Stimulated activated naive CD8-positive, alpha-beta T cell treated with anti-CD3 and anti-CD28 coated beads, Interleukin-15, Interleukin-2, amounts not matched to agents 100 ng/mL and 50 ng/mL, for 24 hours (primary cell): Measurements from ENCODE around the gene NEK8.
"Not testable (repeated sequence)": the region's sequence is repeated elsewhere in the genome, so short reads cannot be mapped to it uniquely, and the experiment has no call there.

Source experiments
- H3K27ac Mint-ChIP-seq: one replicate; pipeline ENCODE4 v1.8.0; 2021; ENCODE audit warnings: mild to moderate bottlenecking, mixed read lengths
- H3K27me3 Mint-ChIP-seq: one replicate; pipeline ENCODE4 v1.8.0; 2021; ENCODE audit warnings: mixed read lengths
- H3K36me3 Mint-ChIP-seq: one replicate; pipeline ENCODE4 v1.8.0; 2021; ENCODE audit warnings: low read depth, mixed read lengths
- H3K4me1 Mint-ChIP-seq: one replicate; pipeline ENCODE4 v1.8.0; 2021; ENCODE audit warnings: low read depth, mixed read lengths
- H3K4me3 Mint-ChIP-seq: one replicate; pipeline ENCODE4 v1.8.0; 2021; ENCODE audit warnings: mild to moderate bottlenecking, mixed read lengths
- H3K9me3 Mint-ChIP-seq: one replicate; pipeline ENCODE4 v1.8.0; 2021; ENCODE audit warnings: mixed read lengths

The NEK8 gene

GRCh38 chr17:28755486-28755885 is 26.9 kb downstream of the NEK8 start:
- peaks cover 3% of the 10 kb centered on the region for H3K4me1 Mint-ChIP-seq
- peaks cover 27% of the 10 kb centered on the region for H3K36me3 Mint-ChIP-seq
- H3K27ac Mint-ChIP-seq: no peak overlapping the region
- H3K27me3 Mint-ChIP-seq: no peaks in the 10 kb centered on the region
- no peaks in the 10 kb centered on the region for H3K9me3 Mint-ChIP-seq
- no peak overlapping the region for H3K4me3 Mint-ChIP-seq

DNA sequence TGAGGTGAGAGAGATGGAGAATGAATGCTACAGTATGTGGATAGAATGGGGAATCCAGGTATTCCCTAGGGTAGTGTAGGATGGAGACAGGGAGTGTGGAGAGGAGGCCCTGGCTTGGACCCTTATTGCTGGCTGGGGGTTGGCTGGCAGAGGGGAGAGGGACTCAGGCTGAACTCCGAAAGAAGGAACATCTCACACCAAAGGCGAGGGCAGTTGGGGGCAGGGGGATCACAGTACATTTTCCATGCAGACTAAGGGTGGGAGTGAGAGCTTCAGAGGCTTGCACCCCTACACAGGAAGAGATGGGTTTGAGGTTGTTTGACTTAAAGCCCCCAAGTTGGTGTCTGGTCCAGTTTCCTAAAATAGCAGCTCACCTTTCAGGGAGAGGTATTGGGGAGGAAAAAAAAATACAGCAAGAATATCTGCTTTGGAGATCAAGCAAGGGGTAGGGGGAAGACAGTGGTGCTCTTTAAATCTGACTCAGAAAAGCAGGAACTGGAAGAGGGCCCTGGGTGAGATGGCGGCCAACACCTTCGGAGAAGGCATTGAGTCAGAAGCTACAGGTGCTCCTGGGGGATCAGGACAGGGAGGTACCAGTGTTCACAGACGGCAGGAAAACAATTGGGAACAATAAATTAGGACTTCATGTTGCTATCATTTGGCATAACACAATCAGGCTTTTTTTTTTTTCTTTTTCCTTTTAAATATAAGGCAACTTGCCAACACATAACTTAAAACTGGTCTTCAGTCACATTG is 27.6 kb downstream of the NEK8 start:
- no peaks in the 10 kb centered on the region for H3K4me1 Mint-ChIP-seq
- H3K27me3 Mint-ChIP-seq: no peaks in the 10 kb centered on the region
- H3K27ac Mint-ChIP-seq: no peak overlapping the region
- no peaks in the 10 kb centered on the region for H3K9me3 Mint-ChIP-seq
- peaks cover 27% of the 10 kb centered on the region for H3K36me3 Mint-ChIP-seq
- no peak overlapping the region for H3K4me3 Mint-ChIP-seq

- peaks cover 32% of the 10 kb centered on the region for H3K36me3 Mint-ChIP-seq
- no peaks in the 10 kb centered on the region for H3K9me3 Mint-ChIP-seq
- H3K27me3 Mint-ChIP-seq: no peaks in the 10 kb centered on the region
- H3K27ac Mint-ChIP-seq: no peak overlapping the region
- no peak overlapping the region for H3K4me3 Mint-ChIP-seq
- peaks cover 12% of the 10 kb centered on the region for H3K4me1 Mint-ChIP-seq
Measured at GRCh38 chr17:28758411-28759121, 30.0 kb downstream of the NEK8 start.

GRCh38 chr17:28759256-28759865 is 30.8 kb downstream of the NEK8 start:
- H3K4me3 Mint-ChIP-seq: no peak overlapping the region
- no peaks in the 10 kb centered on the region for H3K9me3 Mint-ChIP-seq
- H3K27ac Mint-ChIP-seq: no peak overlapping the region
- peaks cover 16% of the 10 kb centered on the region for H3K4me1 Mint-ChIP-seq
- no peaks in the 10 kb centered on the region for H3K27me3 Mint-ChIP-seq
- H3K36me3 Mint-ChIP-seq: peaks cover 35% of the 10 kb centered on the region

- Mint-ChIP-seq H3K27ac (no peak overlapping the region), H3K4me3 (no peak overlapping the region), H3K9me3 (no peaks in the 10 kb centered on the region), H3K36me3 (peaks cover 37% of the 10 kb centered on the region), H3K27me3 (no peaks in the 10 kb centered on the region), H3K4me1 (peaks cover 16% of the 10 kb centered on the region)
Measured at GRCh38 chr17:28760601-28761562, 32.3 kb downstream of the NEK8 start.

GRCh38 chr17:28763137-28763799 is 34.7 kb downstream of the NEK8 start:
- Mint-ChIP-seq H3K4me3 (no peak overlapping the region), H3K36me3 (peaks cover 41% of the 10 kb centered on the region)

DNA sequence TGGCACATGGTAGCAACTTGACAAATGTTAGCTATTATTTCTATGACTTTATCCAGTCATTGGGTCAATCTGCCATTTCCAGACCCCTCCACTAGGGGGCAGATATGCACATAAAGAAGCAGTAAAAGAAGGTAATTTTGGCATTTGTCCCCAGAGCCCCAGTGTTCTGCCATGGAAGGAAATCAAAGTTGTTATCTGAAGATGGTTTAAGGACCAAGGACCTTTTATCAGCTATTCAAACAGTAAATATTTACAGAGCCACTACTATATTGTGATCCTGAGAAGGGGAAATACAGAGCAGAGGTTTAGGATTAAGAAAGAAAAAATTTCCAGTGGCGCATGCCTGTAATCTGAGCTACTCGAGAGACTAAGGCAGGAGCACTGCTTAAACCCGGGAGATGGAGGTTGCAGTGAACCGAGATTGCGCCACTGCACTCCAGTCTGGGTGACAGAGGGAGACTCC is 35.2 kb downstream of the NEK8 start:
- H3K4me3 Mint-ChIP-seq: no peak overlapping the region
- no peaks in the 10 kb centered on the region for H3K27me3 Mint-ChIP-seq
- H3K36me3 Mint-ChIP-seq: peaks cover 38% of the 10 kb centered on the region
- no peaks in the 10 kb centered on the region for H3K9me3 Mint-ChIP-seq
- H3K4me1 Mint-ChIP-seq: peaks cover 16% of the 10 kb centered on the region
- H3K27ac Mint-ChIP-seq: no peak overlapping the region

More at GRCh38 chr17:28763137-28763799, 34.7 kb downstream of the NEK8 start:
- Mint-ChIP-seq H3K27me3 (no peaks in the 10 kb centered on the region), H3K4me1 (peaks cover 16% of the 10 kb centered on the region), H3K9me3 (no peaks in the 10 kb centered on the region), H3K27ac (peak overlapping the region; percentile 41)

DNA sequence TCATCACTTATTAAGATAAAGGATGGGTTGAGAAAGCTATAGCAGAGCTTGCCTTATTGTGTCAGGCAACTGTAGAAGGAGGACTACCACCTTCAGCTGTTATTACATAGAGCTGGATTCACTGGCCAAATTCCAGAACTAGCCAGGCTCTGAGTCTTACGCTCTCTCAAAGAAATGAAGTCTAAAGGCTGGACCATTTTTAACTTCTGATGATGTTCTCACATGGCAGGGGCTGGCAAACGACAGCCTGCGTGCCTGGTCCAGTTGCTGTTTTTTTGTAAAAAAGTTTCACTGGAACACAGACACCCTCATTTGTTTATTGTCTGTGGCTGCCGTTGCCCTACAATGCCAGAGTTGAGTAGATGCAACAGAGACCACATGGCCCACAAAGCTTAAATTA is 36.5 kb downstream of the NEK8 start:
- H3K27ac Mint-ChIP-seq: no peak overlapping the region

GRCh38 chr17:28773736-28774135 is 45.1 kb downstream of the NEK8 start:
- H3K36me3 Mint-ChIP-seq: peaks cover 11% of the 10 kb centered on the region
- peaks cover 29% of the 10 kb centered on the region for H3K4me1 Mint-ChIP-seq
- H3K4me3 Mint-ChIP-seq: no peak overlapping the region
- H3K27me3 Mint-ChIP-seq: no peaks in the 10 kb centered on the region
- H3K9me3 Mint-ChIP-seq: no peaks in the 10 kb centered on the region
- H3K27ac Mint-ChIP-seq: peak overlapping the region; percentile 11

More for the DNA sequence above, 36.5 kb downstream of the NEK8 start:
- no peaks in the 10 kb centered on the region for H3K27me3 Mint-ChIP-seq
- H3K9me3 Mint-ChIP-seq: no peaks in the 10 kb centered on the region
- H3K36me3 Mint-ChIP-seq: peaks cover 31% of the 10 kb centered on the region
- H3K4me1 Mint-ChIP-seq: peaks cover 16% of the 10 kb centered on the region
- H3K4me3 Mint-ChIP-seq: no peak overlapping the region

DNA sequence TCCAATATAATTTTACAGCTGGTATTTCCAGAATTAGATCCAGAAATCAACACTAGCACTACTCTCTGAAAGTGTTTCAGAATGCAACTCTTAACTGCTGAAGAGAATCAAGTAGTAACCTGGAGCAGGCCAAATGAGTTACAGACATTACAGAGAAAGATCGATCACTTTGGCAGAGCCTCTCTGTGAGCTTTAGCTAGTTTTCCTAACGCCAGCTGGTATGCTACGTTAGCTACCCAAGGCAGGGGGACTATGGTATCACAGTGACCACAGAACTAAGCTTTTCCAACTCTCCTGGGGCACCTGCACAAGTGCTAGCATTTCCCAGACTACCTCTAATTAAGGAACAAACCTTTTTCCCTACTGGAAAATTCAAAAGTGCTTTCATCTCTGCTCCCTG is 45.6 kb downstream of the NEK8 start:
- H3K27ac Mint-ChIP-seq: peak overlapping the region; percentile 11
- peaks cover 33% of the 10 kb centered on the region for H3K4me1 Mint-ChIP-seq
- H3K27me3 Mint-ChIP-seq: no peaks in the 10 kb centered on the region
- no peaks in the 10 kb centered on the region for H3K9me3 Mint-ChIP-seq
- peaks cover 15% of the 10 kb centered on the region for H3K36me3 Mint-ChIP-seq
- H3K4me3 Mint-ChIP-seq: no peak overlapping the region

DNA sequence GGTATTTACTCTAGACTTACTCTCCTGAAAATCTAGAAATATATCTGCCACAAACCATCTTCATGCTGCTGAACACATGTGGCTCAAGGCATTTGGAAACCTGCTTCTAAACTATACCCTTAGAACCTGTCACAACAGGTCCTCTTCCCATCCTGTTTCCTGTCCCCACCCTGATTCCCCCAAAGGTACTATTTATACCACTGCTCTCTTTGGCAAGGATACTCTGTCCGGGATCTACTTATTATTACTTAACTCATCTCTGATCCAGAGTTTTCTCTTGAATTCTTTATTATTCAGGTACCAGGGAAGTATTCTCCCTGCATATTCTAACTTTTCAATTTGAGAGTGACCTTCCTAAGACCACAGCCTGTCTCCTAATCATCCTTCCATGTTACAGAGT is 48.6 kb downstream of the NEK8 start:
- H3K9me3 Mint-ChIP-seq: no peaks in the 10 kb centered on the region
- no peak overlapping the region for H3K4me3 Mint-ChIP-seq
- H3K27ac Mint-ChIP-seq: peak overlapping the region; percentile 1
- peaks cover 32% of the 10 kb centered on the region for H3K4me1 Mint-ChIP-seq
- H3K27me3 Mint-ChIP-seq: no peaks in the 10 kb centered on the region
- H3K36me3 Mint-ChIP-seq: peaks cover 27% of the 10 kb centered on the region

DNA sequence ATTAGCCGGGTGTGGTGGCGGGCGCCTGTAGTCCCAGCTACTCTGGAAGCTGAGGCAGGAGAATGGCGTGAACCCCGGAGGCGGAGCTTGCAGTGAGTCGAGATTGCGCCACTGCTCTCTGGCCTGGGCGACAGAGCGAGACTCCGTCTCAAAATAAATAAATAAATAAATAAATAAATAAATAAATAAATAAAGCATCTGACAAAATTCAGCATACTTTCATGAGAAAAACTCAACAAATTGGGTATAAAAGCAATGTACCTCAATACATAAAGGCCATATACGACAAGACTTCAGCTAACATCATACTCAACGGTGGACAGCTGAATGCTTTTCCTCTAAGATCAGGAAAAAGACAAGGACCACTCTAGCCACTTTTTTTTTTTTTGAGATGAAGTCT is 51.0 kb downstream of the NEK8 start:
- Mint-ChIP-seq H3K36me3 (peaks cover 17% of the 10 kb centered on the region), H3K4me1 (peaks cover 32% of the 10 kb centered on the region)
- H3K27me3 Mint-ChIP-seq, H3K4me3 Mint-ChIP-seq, H3K9me3 Mint-ChIP-seq, H3K27ac Mint-ChIP-seq: not testable (repeated sequence)

DNA sequence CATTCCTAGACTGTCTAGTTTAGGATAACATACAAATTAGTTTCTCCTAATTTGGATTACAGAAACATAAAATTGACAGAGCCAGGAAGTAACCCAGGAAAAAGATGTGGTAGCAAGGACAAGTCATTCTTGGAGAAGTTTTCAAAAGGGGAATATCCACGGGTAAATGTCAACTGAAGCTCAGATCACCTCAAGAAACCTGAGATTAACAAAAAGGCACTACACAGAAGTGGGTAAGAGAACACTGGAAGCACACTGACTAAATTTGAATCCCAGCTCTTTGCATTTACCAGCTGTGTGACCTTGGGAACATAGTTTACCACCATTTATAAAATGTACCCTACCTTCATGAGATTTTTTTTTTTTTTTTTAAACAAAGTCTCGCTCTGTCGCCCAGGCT is 54.6 kb downstream of the NEK8 start:
- no peaks in the 10 kb centered on the region for H3K9me3 Mint-ChIP-seq
- peaks cover 17% of the 10 kb centered on the region for H3K36me3 Mint-ChIP-seq
- H3K27ac Mint-ChIP-seq: peak overlapping the region; percentile 48
- no peaks in the 10 kb centered on the region for H3K27me3 Mint-ChIP-seq
- peaks cover 18% of the 10 kb centered on the region for H3K4me1 Mint-ChIP-seq
- H3K4me3 Mint-ChIP-seq: no peak overlapping the region

DNA sequence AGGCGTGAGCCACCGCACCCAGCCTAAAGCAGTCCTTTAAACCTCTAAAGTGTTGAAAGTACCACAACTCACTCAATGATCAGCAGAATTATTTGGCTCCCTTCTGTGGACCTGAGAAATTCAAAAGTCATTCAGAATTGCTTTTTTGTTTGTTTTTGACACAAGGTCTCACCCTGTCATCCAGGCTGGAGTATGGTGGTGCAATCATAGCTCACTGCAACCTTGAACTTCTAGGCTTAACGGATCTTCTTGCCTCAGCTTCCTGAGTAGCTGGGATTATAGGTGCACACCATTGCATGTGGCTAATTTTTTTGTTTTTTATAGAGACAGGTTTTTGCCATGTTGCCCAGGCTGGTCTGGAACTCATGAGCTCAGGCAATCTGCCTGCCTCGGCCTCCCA is 59.5 kb downstream of the NEK8 start:
- H3K9me3 Mint-ChIP-seq: no peaks in the 10 kb centered on the region
- H3K4me3 Mint-ChIP-seq: no peak overlapping the region
- H3K4me1 Mint-ChIP-seq: peaks cover 20% of the 10 kb centered on the region
- peaks cover 13% of the 10 kb centered on the region for H3K36me3 Mint-ChIP-seq
- H3K27ac Mint-ChIP-seq: no peak overlapping the region
- no peaks in the 10 kb centered on the region for H3K27me3 Mint-ChIP-seq
